Fibroblast of lung (primary cell): ENCODE measurements around the gene LMNB1.

ENCODE experiments used
- CTCF ChIP-seq, 2 donors: IDR thresholded peaks in 1 of 2; conservative IDR thresholded peaks in 1 of 2; 1 replicate in 1 of 2; 2 replicates in 1 of 2; pipeline ENCODE4 v1.5.1; 2011 to 2012; ENCODE audit warnings: low read length in 2 of 2, control low read depth in 1 of 2, inconsistent platforms in 1 of 2, low read depth in 1 of 2, mild to moderate bottlenecking in 1 of 2
- EZH2 ChIP-seq: IDR thresholded peaks from 2 replicates; pipeline ENCODE4 v1.5.1; 2012; ENCODE audit warnings: low read length, control low read depth, mild to moderate bottlenecking; ENCODE audit errors: missing control alignments

DNA sequence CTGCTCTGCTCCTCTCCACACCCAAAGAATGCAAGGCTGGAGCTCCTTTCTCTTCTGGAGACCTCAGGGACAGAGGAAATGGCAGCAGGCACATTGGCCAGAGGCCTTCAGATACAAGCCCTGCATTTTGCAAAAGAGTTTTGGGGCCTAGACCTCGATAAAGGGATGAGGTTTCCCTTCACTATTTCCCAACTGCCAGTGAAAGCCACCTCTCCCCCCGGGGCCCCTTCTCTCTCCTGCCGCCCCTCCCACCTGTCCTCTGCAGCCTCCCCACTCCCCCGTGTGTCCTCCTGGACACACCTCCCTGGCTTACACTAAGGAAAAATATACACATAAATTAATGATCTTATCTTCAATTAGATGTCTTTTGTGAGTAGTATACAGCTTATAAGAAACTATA, 21.3 kb upstream of the LMNB1 start:
- no peak for TF ChIP-seq CTCF (conservative IDR thresholded peaks at IDR 0.05 in 1 of 2, IDR thresholded peaks at IDR 0.05 in 1 of 2; ENCODE audit: low read depth in 1 of 2, low read length in 2 of 2)
- no peak for TF ChIP-seq EZH2
